Pons (tissue), 1 donor: ENCODE data around the gene VSTM4.

ENCODE experiments used
- DNase-seq: peaks from one replicate; pipeline ENCODE4 v3.0.0-alpha.2; 2016; ENCODE audit warnings: low spot score

The VSTM4 gene

GRCh38 chr10:49040601-49041000 lies 74.7 kb downstream of the VSTM4 start:
- no peak for DNase-seq

GRCh38 chr10:49039409-49039808 lies 75.9 kb downstream of the VSTM4 start:
- DNase-seq = no peak

- DNase-seq = no peak
These were observed 76.6 kb downstream of the VSTM4 start for GRCh38 chr10:49038711-49039110.

GRCh38 chr10:49037187-49037586 lies 78.1 kb downstream of the VSTM4 start:
- no peak for DNase-seq

- no peak for DNase-seq
These were observed 78.7 kb downstream of the VSTM4 start for GRCh38 chr10:49036638-49037037.

GRCh38 chr10:49035920-49036319 lies 79.4 kb downstream of the VSTM4 start:
- DNase-seq = no peak

- DNase-seq = no peak
These were observed 80.4 kb downstream of the VSTM4 start for GRCh38 chr10:49034925-49035324.

- DNase-seq = no peak
These were observed 81.4 kb downstream of the VSTM4 start for GRCh38 chr10:49033939-49034338.

- DNase-seq = no peak
These were observed 85.7 kb downstream of the VSTM4 start for GRCh38 chr10:49029666-49030065.

GRCh38 chr10:49028639-49029038 lies 86.7 kb downstream of the VSTM4 start:
- no peak for DNase-seq

- DNase-seq = no peak
These were observed 89.9 kb downstream of the VSTM4 start for GRCh38 chr10:49025347-49025983.

GRCh38 chr10:49024484-49024883 lies 90.8 kb downstream of the VSTM4 start:
- DNase-seq = no peak

GRCh38 chr10:49023752-49024151 lies 91.6 kb downstream of the VSTM4 start:
- no peak for DNase-seq

GRCh38 chr10:49023071-49023470 lies 92.3 kb downstream of the VSTM4 start:
- no peak for DNase-seq

- DNase-seq = no peak
These were observed 93.6 kb downstream of the VSTM4 start for GRCh38 chr10:49021685-49022084.

- DNase-seq = no peak
These were observed 99.6 kb downstream of the VSTM4 start for GRCh38 chr10:49015700-49016099.

- no peak for DNase-seq
These were observed 102.7 kb downstream of the VSTM4 start for GRCh38 chr10:49012603-49013002.

GRCh38 chr10:49011756-49012155 lies 103.6 kb downstream of the VSTM4 start:
- DNase-seq = no peak

- no peak for DNase-seq
These were observed 104.5 kb downstream of the VSTM4 start for GRCh38 chr10:49010865-49011264.

GRCh38 chr10:49010295-49010694 lies 105.0 kb downstream of the VSTM4 start:
- DNase-seq = peak; percentile 19

- no peak for DNase-seq
These were observed 105.9 kb downstream of the VSTM4 start for GRCh38 chr10:49009199-49009979.

- DNase-seq = no peak
These were observed 106.7 kb downstream of the VSTM4 start for GRCh38 chr10:49008505-49009198.

- DNase-seq = no peak
These were observed 107.2 kb downstream of the VSTM4 start for GRCh38 chr10:49008091-49008490.
